ENCODE data around the gene RASSF8.

- TF ChIP-seq CTCF (IDR thresholded peaks at IDR 0.05) (no peak), EP300 (IDR thresholded peaks at IDR 0.05) (no peak), POLR2A (IDR thresholded peaks at IDR 0.05) (no peak)
Observed at GRCh38 chr12:26062566-26062965, 104.1 kb downstream of the RASSF8 start.
